GM23248 (cell line): Measurements from ENCODE around the gene NFKBIE.

Source experiments
- EZH2 ChIP-seq: fragments of 200-600 bp; sonication (generic); IDR thresholded peaks from 2 replicates; pipeline ENCODE4 v1.6.1; 2018; ENCODE audit warnings: antibody characterized with exemption, mild to moderate bottlenecking; ENCODE audit not compliant: insufficient read depth, poor library complexity, severe bottlenecking
- EZH2phosphoT487 ChIP-seq: fragments of 200-600 bp; sonication (generic); IDR thresholded peaks from 2 replicates; pipeline ENCODE4 v1.6.1; 2018; ENCODE audit warnings: antibody characterized with exemption, moderate library complexity, mild to moderate bottlenecking, low read depth; ENCODE audit not compliant: insufficient read depth

DNA sequence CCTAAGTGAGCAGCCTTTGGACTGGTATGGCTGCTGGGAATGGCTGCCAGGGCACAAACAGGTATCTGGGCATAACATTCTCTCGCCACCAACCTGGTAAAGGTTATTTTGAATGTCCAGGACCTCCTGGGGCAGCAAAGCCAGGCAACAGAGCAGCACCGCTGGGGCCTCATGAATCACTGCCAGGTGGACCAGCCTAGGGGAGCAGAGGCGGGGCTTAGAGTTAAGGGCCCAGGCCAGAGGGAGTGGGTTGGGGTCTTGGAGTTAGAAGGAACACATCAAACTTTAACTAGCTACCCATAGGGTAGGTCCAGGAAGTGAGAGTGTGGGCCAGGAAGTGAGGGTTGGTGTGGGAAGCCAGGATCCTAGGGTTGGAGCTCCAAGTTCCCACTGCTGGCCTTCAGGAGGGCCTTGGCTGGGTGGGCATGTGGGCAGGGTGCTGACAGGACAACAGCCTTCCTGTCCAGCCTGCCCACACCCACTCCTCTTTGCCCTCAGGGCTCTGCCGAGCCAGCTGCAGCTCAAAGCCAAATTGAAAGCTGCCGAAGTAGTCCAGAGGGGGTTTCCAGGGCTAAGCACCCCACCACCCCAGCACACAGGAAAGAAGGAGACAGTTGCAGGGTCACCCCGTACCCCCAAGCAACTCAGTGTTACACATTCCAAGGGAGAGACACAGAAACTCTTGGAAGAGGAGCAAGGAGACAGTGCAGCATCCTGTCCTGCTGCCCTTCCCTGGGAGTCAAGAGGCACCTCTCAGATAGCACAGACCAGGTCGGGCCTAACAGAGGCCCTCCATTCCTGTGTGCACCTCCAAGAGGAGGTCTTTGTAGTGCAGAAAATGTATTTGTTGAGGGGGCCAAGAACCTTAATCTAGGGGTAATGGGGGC, 2.6 kb downstream of the NFKBIE start:
- TF ChIP-seq EZH2 (no peak), EZH2phosphoT487 (no peak)
